Measurements from ENCODE around the gene KIF26B. TPM values are rescaled to one million over a fixed set of nuclear protein-coding genes. Genes with fewer than 3 reads are reported as not detected.
A peak's percentile ranks its signal among the peaks of the same experiment; 100 is the strongest.

KIF26B gene
- polyA plus RNA-seq, 1 of the 3 experiments (the other 2 are of a cell fraction), result 2.6 TPM

GRCh38 chr1:245412306-245412705 lies 257.5 kb downstream of the KIF26B start:
- peaks cover 0 to 36% of the 10 kb centered on the region in 2 experiments; a peak in 2 of 4 replicates for H3K4me1 ChIP-seq (ENCODE audit: control insufficient read depth in 1 of 2, insufficient read depth in 2 of 2, low read depth in 1 of 2, low read length in 1 of 2)
- H3K9me2 ChIP-seq, result no peaks in the 10 kb centered on the region
- H4K20me1 ChIP-seq (ENCODE audit: insufficient read depth), result no peaks in the 10 kb centered on the region
- no peaks in the 10 kb centered on the region for H3K9me3 ChIP-seq
- H2AFZ ChIP-seq (ENCODE audit: low read depth), result no peak overlapping the region
- ChIA-PET POLR2A (no interaction called here), CTCF (interaction anchor here (0.6 kb wide), 1 partner anchor 259 kb away, joined by 3 read pairs; no protein-coding TSS in a partner anchor)
- H3K36me3 ChIP-seq (replicated peaks in 1 of 2; ENCODE audit: control insufficient read depth in 1 of 2, insufficient read depth in 2 of 2, low read length in 1 of 2), result peaks cover 0 to 58% of the 10 kb centered on the region in 2 experiments
- no peak for TF ChIP-seq ZBTB33 (IDR thresholded peaks at IDR 0.05; ENCODE audit: borderline replicate concordance, low read depth)
- no peak for TF ChIP-seq NRF1 (IDR thresholded peaks at IDR 0.05; ENCODE audit: low read depth, low read length)
- no peak for TF ChIP-seq POLR2AphosphoS5 (IDR thresholded peaks at IDR 0.05; ENCODE audit: low read depth, low read length)
- no peak for TF ChIP-seq ELF1 (IDR thresholded peaks at IDR 0.05)
- no peak for TF ChIP-seq PBX3 (IDR thresholded peaks at IDR 0.05)
- no peak for TF ChIP-seq TAF1 (IDR thresholded peaks at IDR 0.05; ENCODE audit: borderline replicate concordance, low read depth, low read length)
- TF ChIP-seq FOXJ3 (CRISPR knock-in tag; IDR thresholded peaks at IDR 0.05), result no peak
- TF ChIP-seq MXI1 (IDR thresholded peaks at IDR 0.05; ENCODE audit: low read depth, low read length), result no peak
- TF ChIP-seq YY1 (IDR thresholded peaks at IDR 0.05; ENCODE audit: low read depth), result no peak
- TF ChIP-seq FOXM1 (IDR thresholded peaks at IDR 0.05; ENCODE audit: low read depth), result no peak
- TF ChIP-seq JUND (IDR thresholded peaks at IDR 0.05), result no peak
- TF ChIP-seq, protein P1, sequence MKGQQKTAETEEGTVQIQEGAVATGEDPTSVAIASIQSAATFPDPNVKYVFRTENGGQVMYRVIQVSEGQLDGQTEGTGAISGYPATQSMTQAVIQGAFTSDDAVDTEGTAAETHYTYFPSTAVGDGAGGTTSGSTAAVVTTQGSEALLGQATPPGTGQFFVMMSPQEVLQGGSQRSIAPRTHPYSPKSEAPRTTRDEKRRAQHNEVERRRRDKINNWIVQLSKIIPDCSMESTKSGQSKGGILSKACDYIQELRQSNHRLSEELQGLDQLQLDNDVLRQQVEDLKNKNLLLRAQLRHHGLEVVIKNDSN (IDR thresholded peaks at IDR 0.05; ENCODE audit: borderline replicate concordance, low read depth), result no peak
- TF ChIP-seq, protein P2, sequence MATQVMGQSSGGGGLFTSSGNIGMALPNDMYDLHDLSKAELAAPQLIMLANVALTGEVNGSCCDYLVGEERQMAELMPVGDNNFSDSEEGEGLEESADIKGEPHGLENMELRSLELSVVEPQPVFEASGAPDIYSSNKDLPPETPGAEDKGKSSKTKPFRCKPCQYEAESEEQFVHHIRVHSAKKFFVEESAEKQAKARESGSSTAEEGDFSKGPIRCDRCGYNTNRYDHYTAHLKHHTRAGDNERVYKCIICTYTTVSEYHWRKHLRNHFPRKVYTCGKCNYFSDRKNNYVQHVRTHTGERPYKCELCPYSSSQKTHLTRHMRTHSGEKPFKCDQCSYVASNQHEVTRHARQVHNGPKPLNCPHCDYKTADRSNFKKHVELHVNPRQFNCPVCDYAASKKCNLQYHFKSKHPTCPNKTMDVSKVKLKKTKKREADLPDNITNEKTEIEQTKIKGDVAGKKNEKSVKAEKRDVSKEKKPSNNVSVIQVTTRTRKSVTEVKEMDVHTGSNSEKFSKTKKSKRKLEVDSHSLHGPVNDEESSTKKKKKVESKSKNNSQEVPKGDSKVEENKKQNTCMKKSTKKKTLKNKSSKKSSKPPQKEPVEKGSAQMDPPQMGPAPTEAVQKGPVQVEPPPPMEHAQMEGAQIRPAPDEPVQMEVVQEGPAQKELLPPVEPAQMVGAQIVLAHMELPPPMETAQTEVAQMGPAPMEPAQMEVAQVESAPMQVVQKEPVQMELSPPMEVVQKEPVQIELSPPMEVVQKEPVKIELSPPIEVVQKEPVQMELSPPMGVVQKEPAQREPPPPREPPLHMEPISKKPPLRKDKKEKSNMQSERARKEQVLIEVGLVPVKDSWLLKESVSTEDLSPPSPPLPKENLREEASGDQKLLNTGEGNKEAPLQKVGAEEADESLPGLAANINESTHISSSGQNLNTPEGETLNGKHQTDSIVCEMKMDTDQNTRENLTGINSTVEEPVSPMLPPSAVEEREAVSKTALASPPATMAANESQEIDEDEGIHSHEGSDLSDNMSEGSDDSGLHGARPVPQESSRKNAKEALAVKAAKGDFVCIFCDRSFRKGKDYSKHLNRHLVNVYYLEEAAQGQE (IDR thresholded peaks at IDR 0.05; ENCODE audit: low read depth, low read length), result no peak
- no peak for TF ChIP-seq FOSL2 (IDR thresholded peaks at IDR 0.05; ENCODE audit: borderline replicate concordance, low read depth)
- TF ChIP-seq IRF3 (IDR thresholded peaks at IDR 0.05; ENCODE audit: low read depth, low read length), result no peak
- no peaks in the 10 kb centered on the region for H3K79me2 ChIP-seq (ENCODE audit: insufficient read depth)
- H3K9ac ChIP-seq, result no peak overlapping the region
- peak overlapping the region in 1 of 2 experiments; percentile 22; a peak in 1 of 4 replicates for H3K27ac ChIP-seq (ENCODE audit: low read depth in 2 of 2, low read length in 1 of 2)
- H3K4me2 ChIP-seq, result no peak overlapping the region
- no peaks in the 10 kb centered on the region for H3K27me3 ChIP-seq (ENCODE audit: insufficient read depth)
- 92% methylated on average over 5 of the region's 5 CpGs for WGBS (ENCODE audit: low lambda C conversion rate)
- DNase-seq, result no peak
- H3K4me3 ChIP-seq (ENCODE audit: low read depth in 2 of 2, low read length in 1 of 2), result no peak overlapping the region
- H3F3A ChIP-seq (replicated peaks; ENCODE audit: insufficient read depth), result no peaks in the 10 kb centered on the region

Measured in SK-N-SH (cell line).